ENCODE measurements around the gene RNLS.

DNA sequence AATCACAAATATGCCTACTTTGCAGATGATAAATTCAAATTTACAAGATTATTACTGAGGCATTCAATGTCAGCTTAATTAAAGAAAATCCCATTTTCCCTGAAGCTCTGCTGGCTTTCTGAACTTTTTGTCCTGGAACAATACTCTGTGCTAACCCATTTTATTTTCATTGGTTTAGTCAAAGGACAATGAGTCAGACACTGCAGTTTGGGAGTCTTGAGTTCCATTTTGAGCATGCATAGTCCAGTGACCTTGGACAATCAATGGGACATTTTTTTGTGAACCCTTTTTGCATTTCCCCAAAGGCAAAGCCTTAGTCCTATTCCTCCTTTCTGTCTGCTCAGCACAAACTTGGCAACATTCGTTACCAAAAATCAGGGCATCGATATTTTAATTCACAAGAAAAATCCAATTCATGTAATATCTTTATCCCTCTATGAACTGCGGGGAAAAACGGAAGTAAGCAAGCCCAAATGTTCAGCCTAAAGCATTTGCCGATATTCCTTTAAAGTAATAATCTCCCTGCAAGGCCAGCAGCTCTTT is 339.8 kb downstream of the RNLS start:
- TF ChIP-seq RNF2 (IDR thresholded peaks at IDR 0.05; ENCODE audit: borderline replicate concordance, low read depth, low read length, missing control alignments, poor library complexity, severe bottlenecking) = no peak
- no peak for TF ChIP-seq POLR2AphosphoS5 (IDR thresholded peaks at IDR 0.05; ENCODE audit: low read depth, low read length)
- no peak for TF ChIP-seq CTCF (IDR thresholded peaks at IDR 0.05; ENCODE audit: control extremely low read depth in 1 of 3, insufficient read depth in 1 of 3, low read depth in 1 of 3, low read length in 3 of 3)
- TF ChIP-seq RAD21 (IDR thresholded peaks at IDR 0.05 in 1 of 2, conservative IDR thresholded peaks at IDR 0.05 in 1 of 2; ENCODE audit: low read depth in 2 of 2, low read length in 2 of 2) = no peak
- TF ChIP-seq YY1 (IDR thresholded peaks at IDR 0.05; ENCODE audit: low read depth, low read length) = no peak
- TF ChIP-seq EP300 (IDR thresholded peaks at IDR 0.05; ENCODE audit: borderline replicate concordance in 1 of 2, low read depth in 2 of 2, low read length in 2 of 2) = no peak
- no peak for TF ChIP-seq EZH2 (IDR thresholded peaks at IDR 0.05; ENCODE audit: low read depth, low read length, severe bottlenecking)
- TF ChIP-seq GABPA (IDR thresholded peaks at IDR 0.05; ENCODE audit: borderline replicate concordance, insufficient read depth, low read length) = no peak
- TF ChIP-seq POLR2A (IDR thresholded peaks at IDR 0.05; ENCODE audit: control extremely low read depth in 1 of 2, low read depth in 2 of 2, low read length in 2 of 2) = no peak
- no peak for TF ChIP-seq RBBP5 (IDR thresholded peaks at IDR 0.05; ENCODE audit: borderline replicate concordance, low read depth, low read length)
- no peak for TF ChIP-seq TEAD4 (IDR thresholded peaks at IDR 0.05; ENCODE audit: low read depth, low read length)
- TF ChIP-seq TAF1 (IDR thresholded peaks at IDR 0.05; ENCODE audit: low read depth, low read length) = no peak
- TF ChIP-seq RXRA (IDR thresholded peaks at IDR 0.05; ENCODE audit: insufficient read depth, low read depth, low read length) = no peak
